Nucleus accumbens (tissue), 56 donors: ENCODE results near the gene HTD2.
"Not testable (repeated sequence)": the region's sequence is repeated elsewhere in the genome, so short reads cannot be mapped to it uniquely, and the experiment has no call there.

Source experiments
- DNase-seq, 56 donors: peaks; one replicate each; lab custom pipeline; 2025; lab: John Stamatoyannopoulos, UW

Gene HTD2

GRCh38 chr3:58329922-58330413 lies 23.6 kb downstream of the HTD2 start:
- no peak for DNase-seq

GRCh38 chr3:58331593-58332152 lies 25.4 kb downstream of the HTD2 start:
- DNase-seq = no peak

- peak in 55 of 56 donors; percentile 4 to 91 (median 76) for DNase-seq
Observed at GRCh38 chr3:58332575-58333188, 26.4 kb downstream of the HTD2 start, which contains the start of gene PXK. PXK (plus strand) TSS chr3:58332892; CDS start chr3:58332989, 97 bp downstream.

GRCh38 chr3:58333206-58334012 lies 27.1 kb downstream of the HTD2 start:
- DNase-seq = peak in 34 of 56 donors; percentile 4 to 59 (median 28)

GRCh38 chr3:58334013-58334321 lies 27.6 kb downstream of the HTD2 start:
- peak in 21 of 56 donors; percentile 2 to 64 (median 21) for DNase-seq

- DNase-seq = no peak
Observed at GRCh38 chr3:58334506-58334884, 28.2 kb downstream of the HTD2 start.

GRCh38 chr3:58335652-58335947 lies 29.3 kb downstream of the HTD2 start:
- DNase-seq = no peak

GRCh38 chr3:58336135-58336882 lies 30.0 kb downstream of the HTD2 start:
- DNase-seq = no peak

- no peak for DNase-seq
Observed at GRCh38 chr3:58337190-58337589, 30.9 kb downstream of the HTD2 start.

GRCh38 chr3:58339146-58339545 lies 32.8 kb downstream of the HTD2 start:
- not testable (repeated sequence) for DNase-seq

GRCh38 chr3:58340594-58341244 lies 34.4 kb downstream of the HTD2 start:
- no peak for DNase-seq

- no peak for DNase-seq
Observed at GRCh38 chr3:58341376-58341775, 35.1 kb downstream of the HTD2 start.

GRCh38 chr3:58342676-58343075 lies 36.4 kb downstream of the HTD2 start:
- DNase-seq = peak in 6 of 56 donors; percentile 2 to 30 (median 10)

- DNase-seq = no peak
Observed at GRCh38 chr3:58345457-58345856, 39.1 kb downstream of the HTD2 start.

GRCh38 chr3:58346368-58346767 lies 40.0 kb downstream of the HTD2 start:
- no peak for DNase-seq

GRCh38 chr3:58347984-58348383 lies 41.7 kb downstream of the HTD2 start:
- no peak for DNase-seq

GRCh38 chr3:58349792-58350626 lies 43.7 kb downstream of the HTD2 start:
- no peak for DNase-seq

GRCh38 chr3:58350627-58351013 lies 44.3 kb downstream of the HTD2 start:
- DNase-seq = no peak

GRCh38 chr3:58351920-58352319 lies 45.6 kb downstream of the HTD2 start:
- peak in 1 of 56 donors; percentile 11 for DNase-seq

GRCh38 chr3:58352626-58353025 lies 46.3 kb downstream of the HTD2 start:
- DNase-seq = no peak
